Tracheal epithelial cell (primary cell): ENCODE measurements around the gene PSTK. TPM values are rescaled to one million over a fixed set of nuclear protein-coding genes. Genes with fewer than 3 reads are reported as not detected.

Source experiments
- total RNA-seq: library from RNA; depleted of rRNA; stranded (reverse); fragments of >200 nt; gene quantifications from 2 replicates; pipeline ENCODE4 v1.2.1, GENCODE V29; 2014

PSTK gene
- 3.6 and 4.7 TPM in 2 replicates for total RNA-seq

GRCh38 chr10:122980209-122981065 is at the start of gene PSTK:
PSTK (plus strand) TSS chr10:122980401; CDS start chr10:122980480, 79 bp downstream.

GRCh38 chr10:122953902-122954730 is 26.1 kb upstream of the PSTK start, which contains the start of gene C10orf88:
C10orf88 (minus strand) TSS chr10:122954227; CDS start chr10:122954178, 49 bp downstream.

GRCh38 chr10:123008355-123009104 is 28.3 kb downstream of the PSTK start, which contains the start of the genes ACADSB and IKZF5:
ACADSB (plus strand) TSS chr10:123009006; CDS start chr10:123009030, 24 bp downstream.
IKZF5 (minus strand) TSS chr10:123008795; CDS start chr10:122998625, 10,170 bp downstream.

Other genes starting within 250 kb of the PSTK start
- 0.48 and 0.64 TPM in 2 replicates for gene CUZD1, start 134.5 kb upstream of the PSTK start, total RNA-seq
- 3.6 and 4.1 TPM in 2 replicates for gene FAM24B, start 100.8 kb upstream of the PSTK start, total RNA-seq
- gene FAM24A, start 69.8 kb upstream of the PSTK start, total RNA-seq = not detected in 2 replicates
- gene C10orf88, start 26.2 kb upstream of the PSTK start, total RNA-seq = 7.7 and 8.0 TPM in 2 replicates
- 1.4 and 4.5 TPM in 2 replicates for gene IKZF5, start 28.4 kb downstream of the PSTK start, total RNA-seq
- gene ACADSB, start 28.6 kb downstream of the PSTK start, total RNA-seq = 1.9 and 3.2 TPM in 2 replicates
- not detected in 2 replicates for gene HMX3, start 155.6 kb downstream of the PSTK start, total RNA-seq
- not detected in 2 replicates for gene HMX2, start 167.7 kb downstream of the PSTK start, total RNA-seq
- gene BUB3, start 174.0 kb downstream of the PSTK start, total RNA-seq = 123 and 160 TPM in 2 replicates